Measurements from ENCODE around the gene OPCML. TPM values are rescaled to one million over a fixed set of nuclear protein-coding genes. Genes with fewer than 3 reads are reported as not detected.

OPCML gene
- total RNA-seq, 1 experiment from 2014 or later, result 0.58 TPM

- H3K4me3 ChIP-seq, result no peak overlapping the region
- H3K36me3 ChIP-seq, result no peaks in the 10 kb centered on the region
- DNase-seq (ENCODE audit: low read depth in 1 of 2, low spot score in 2 of 2), result no peak
- H3K27me3 ChIP-seq (replicated peaks), result no peaks in the 10 kb centered on the region
- no peaks in the 10 kb centered on the region for H3K4me1 ChIP-seq (replicated peaks)
- no peaks in the 10 kb centered on the region for H3K9me3 ChIP-seq (replicated peaks)
- no peak overlapping the region for H3K27ac ChIP-seq
Observed at GRCh38 chr11:133047771-133048115, 484.6 kb downstream of the OPCML start.

DNA sequence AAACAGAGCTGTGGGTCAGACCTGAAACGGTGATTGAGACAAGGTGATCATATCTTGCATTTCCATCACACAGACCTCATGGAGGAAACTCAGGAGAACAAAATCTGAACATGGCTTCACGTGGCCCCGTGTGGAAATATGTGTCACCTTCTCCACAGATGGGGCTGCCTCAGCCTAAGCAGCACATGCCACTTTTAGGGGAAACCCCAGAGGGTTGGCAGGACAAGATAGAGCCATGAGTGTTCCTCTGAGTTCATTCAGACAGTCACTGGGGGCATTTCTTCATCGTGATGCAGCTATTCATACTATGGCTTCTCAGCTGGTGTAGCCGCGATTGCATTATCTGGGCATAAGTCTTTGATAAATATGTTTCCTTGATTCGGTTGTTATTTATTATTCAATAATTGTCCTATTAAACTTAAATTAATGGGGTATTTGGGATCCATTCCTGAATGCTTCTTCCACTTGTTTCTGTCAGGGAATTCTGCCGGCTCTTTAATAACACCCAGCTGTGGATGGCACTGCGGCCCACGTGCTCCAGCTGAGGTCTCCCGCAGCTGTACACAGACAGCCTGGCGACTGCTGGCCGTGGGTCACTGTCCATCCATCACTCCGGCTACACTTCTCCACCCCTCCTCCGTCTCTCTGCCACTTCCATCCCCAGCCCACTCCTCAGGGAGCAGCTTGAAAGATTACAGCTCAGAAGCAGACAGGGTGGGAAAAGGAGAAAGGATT lies 485.1 kb downstream of the OPCML start:
- Histone ChIP-seq H3K4me1 (replicated peaks) (no peaks in the 10 kb centered on the region), H3K27ac (no peak overlapping the region), H3K4me3 (no peak overlapping the region), H3K36me3 (no peaks in the 10 kb centered on the region), H3K27me3 (replicated peaks) (no peaks in the 10 kb centered on the region), H3K9me3 (replicated peaks) (no peaks in the 10 kb centered on the region)
- DNase-seq (ENCODE audit: low read depth in 1 of 2, low spot score in 2 of 2), result no peak

DNA sequence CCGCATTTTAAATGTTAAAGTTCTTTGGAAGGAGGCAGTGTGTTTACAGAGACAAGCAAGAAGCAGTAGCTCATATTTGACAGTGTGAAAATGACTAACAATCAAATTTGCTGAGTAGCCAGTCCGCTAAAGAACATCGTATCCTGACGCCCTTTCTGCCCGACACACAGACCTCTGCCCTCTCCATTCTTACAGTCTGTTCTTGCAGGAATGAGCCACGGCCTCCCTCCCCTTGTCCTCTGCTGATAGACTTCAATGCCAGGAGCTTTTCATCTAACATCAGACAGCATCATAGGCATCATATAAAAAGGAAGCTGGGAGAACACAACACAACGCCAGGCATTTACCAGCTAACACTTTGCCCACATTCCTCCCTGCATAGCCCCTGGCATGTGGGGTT lies 486.0 kb downstream of the OPCML start:
- H3K27ac ChIP-seq, result no peak overlapping the region
- H3K4me1 ChIP-seq (replicated peaks), result no peaks in the 10 kb centered on the region
- DNase-seq (ENCODE audit: low read depth in 1 of 2, low spot score in 2 of 2), result no peak

GRCh38 chr11:133041928-133042882 lies 490.1 kb downstream of the OPCML start:
- Histone ChIP-seq H3K36me3 (no peaks in the 10 kb centered on the region), H3K27me3 (replicated peaks) (no peaks in the 10 kb centered on the region), H3K9me3 (replicated peaks) (no peaks in the 10 kb centered on the region), H3K4me3 (no peak overlapping the region), H3K27ac (no peak overlapping the region), H3K4me1 (replicated peaks) (no peaks in the 10 kb centered on the region)
- no peak for DNase-seq (ENCODE audit: low read depth in 1 of 2, low spot score in 2 of 2)

More for the DNA sequence above, 486.0 kb downstream of the OPCML start:
- Histone ChIP-seq H3K4me3 (no peak overlapping the region), H3K36me3 (no peaks in the 10 kb centered on the region), H3K9me3 (replicated peaks) (no peaks in the 10 kb centered on the region), H3K27me3 (replicated peaks) (no peaks in the 10 kb centered on the region)

DNA sequence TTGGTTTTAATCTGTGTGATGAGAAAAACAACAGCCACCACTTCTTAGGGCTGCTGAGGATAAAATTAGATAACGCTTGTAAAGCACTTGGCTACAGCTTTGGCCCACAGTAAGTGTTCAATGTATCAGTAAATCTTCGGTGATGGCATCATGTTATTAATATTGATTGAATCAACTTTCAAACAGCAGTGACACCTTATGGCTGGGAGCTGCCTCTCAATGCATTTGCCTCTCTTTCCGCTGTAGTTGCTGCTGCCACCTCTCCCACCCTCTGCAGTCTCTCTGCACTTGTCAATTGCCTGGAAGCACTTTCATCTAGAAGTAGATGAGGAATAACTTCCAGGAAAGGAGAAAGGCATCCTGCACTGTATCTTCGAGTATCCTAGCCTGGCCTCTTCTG lies 491.1 kb downstream of the OPCML start:
- H3K9me3 ChIP-seq (replicated peaks), result no peaks in the 10 kb centered on the region
- H3K36me3 ChIP-seq, result no peaks in the 10 kb centered on the region
- H3K4me3 ChIP-seq, result no peak overlapping the region
- H3K27ac ChIP-seq, result no peak overlapping the region
- H3K27me3 ChIP-seq (replicated peaks), result no peaks in the 10 kb centered on the region
- no peaks in the 10 kb centered on the region for H3K4me1 ChIP-seq (replicated peaks)
- DNase-seq (ENCODE audit: low read depth in 1 of 2, low spot score in 2 of 2), result no peak

- no peak overlapping the region for H3K4me3 ChIP-seq
- no peak for DNase-seq (ENCODE audit: low read depth in 1 of 2, low spot score in 2 of 2)
- no peaks in the 10 kb centered on the region for H3K9me3 ChIP-seq (replicated peaks)
- H3K27me3 ChIP-seq (replicated peaks), result no peaks in the 10 kb centered on the region
- H3K27ac ChIP-seq, result no peak overlapping the region
- H3K4me1 ChIP-seq (replicated peaks), result no peaks in the 10 kb centered on the region
- H3K36me3 ChIP-seq, result no peaks in the 10 kb centered on the region
Observed at GRCh38 chr11:133040289-133040900, 491.9 kb downstream of the OPCML start.

DNA sequence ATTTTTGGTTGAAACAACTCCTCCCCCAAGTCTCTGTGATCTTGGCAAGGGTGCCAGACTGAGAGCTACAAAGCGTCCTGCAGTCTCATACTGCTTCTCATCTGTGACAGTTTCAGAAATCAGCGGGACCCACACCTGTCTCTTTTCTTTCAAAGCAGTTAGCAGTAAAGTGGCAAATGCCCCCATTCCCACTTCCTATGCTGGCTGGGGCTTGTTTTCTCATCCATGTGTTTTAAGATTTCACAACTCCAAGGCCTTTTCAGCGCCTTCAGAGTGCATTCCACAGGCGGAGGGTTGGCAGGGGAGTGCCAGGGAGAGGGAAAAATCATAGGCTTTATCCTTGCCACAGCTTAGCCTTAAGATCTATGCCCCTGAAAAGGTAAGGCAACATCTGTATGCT lies 493.5 kb downstream of the OPCML start:
- Histone ChIP-seq H3K27me3 (replicated peaks) (no peaks in the 10 kb centered on the region), H3K27ac (no peak overlapping the region), H3K4me3 (no peak overlapping the region), H3K4me1 (replicated peaks) (no peaks in the 10 kb centered on the region), H3K9me3 (replicated peaks) (no peaks in the 10 kb centered on the region), H3K36me3 (no peaks in the 10 kb centered on the region)
- no peak for DNase-seq (ENCODE audit: low read depth in 1 of 2, low spot score in 2 of 2)

GRCh38 chr11:133034929-133035328 lies 497.4 kb downstream of the OPCML start:
- Histone ChIP-seq H3K4me1 (replicated peaks) (no peaks in the 10 kb centered on the region), H3K36me3 (no peaks in the 10 kb centered on the region), H3K9me3 (replicated peaks) (no peaks in the 10 kb centered on the region), H3K4me3 (no peak overlapping the region), H3K27me3 (replicated peaks) (no peaks in the 10 kb centered on the region), H3K27ac (no peak overlapping the region)
- no peak for DNase-seq (ENCODE audit: low read depth in 1 of 2, low spot score in 2 of 2)

DNA sequence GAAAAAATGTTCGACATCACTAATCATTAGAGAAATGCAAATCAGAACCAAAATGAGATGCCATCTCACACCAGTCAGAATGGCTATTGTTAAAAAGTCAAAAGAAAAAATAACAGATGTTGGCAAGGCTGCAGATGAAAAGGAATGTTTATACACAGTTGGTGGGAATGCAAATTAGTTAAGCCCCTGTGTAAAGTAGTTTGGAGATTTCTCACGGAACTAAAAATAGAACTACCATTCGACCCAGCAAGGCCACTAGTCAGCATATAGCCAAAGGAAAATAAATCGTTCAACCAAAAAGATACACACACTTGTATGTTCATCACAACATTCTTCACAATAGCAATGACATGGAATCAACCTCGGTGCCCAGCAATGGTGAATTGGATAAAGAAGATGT lies 503.2 kb downstream of the OPCML start:
- H3K27me3 ChIP-seq (replicated peaks), result no peaks in the 10 kb centered on the region
- H3K36me3 ChIP-seq, result no peaks in the 10 kb centered on the region
- H3K9me3 ChIP-seq (replicated peaks), result no peaks in the 10 kb centered on the region
- H3K27ac ChIP-seq, result no peak overlapping the region
- no peaks in the 10 kb centered on the region for H3K4me1 ChIP-seq (replicated peaks)
- no peak overlapping the region for H3K4me3 ChIP-seq
- no peak for DNase-seq (ENCODE audit: low read depth in 1 of 2, low spot score in 2 of 2)

DNA sequence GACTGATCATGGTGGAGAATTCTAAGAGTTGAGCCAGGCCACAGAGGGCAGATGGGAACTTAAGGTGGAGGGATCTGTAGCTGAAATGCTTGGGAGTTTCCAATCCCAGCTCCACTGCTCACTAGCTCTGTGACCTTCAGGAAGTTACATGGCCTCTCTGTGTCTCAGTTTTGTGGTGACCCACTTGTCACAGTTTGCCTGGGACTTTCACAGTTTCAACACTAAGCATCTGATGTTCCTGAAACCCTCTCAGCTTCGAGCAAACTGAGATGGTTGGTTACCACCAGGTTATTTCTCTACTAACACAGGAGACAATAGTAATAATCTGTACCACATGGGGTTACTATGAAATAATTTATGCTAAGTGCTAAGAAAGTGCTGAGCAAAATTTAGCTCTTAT lies 505.3 kb downstream of the OPCML start:
- no peaks in the 10 kb centered on the region for H3K9me3 ChIP-seq (replicated peaks)
- H3K36me3 ChIP-seq, result no peaks in the 10 kb centered on the region
- no peaks in the 10 kb centered on the region for H3K4me1 ChIP-seq (replicated peaks)
- H3K27ac ChIP-seq, result no peak overlapping the region
- H3K27me3 ChIP-seq (replicated peaks), result no peaks in the 10 kb centered on the region
- H3K4me3 ChIP-seq, result no peak overlapping the region
- no peak for DNase-seq (ENCODE audit: low read depth in 1 of 2, low spot score in 2 of 2)

DNA sequence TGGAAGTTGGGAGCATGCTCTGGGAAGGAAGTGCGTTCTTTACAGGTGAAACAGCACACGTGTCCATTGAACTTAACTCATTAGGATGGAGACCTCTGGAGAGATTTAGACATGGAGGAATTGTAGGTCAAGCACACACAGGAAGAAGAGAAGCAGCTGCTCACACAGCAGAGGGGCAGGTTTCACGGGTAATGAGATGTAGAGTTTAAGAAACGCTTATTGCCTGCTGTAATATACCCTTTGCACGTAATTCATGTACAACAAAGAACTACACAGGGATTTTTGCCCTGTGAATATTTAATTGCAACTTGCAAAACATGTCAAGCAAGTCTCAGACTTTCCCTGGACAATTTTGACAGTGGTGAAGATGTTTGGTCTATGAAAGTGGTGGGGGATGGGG lies 508.0 kb downstream of the OPCML start:
- no peaks in the 10 kb centered on the region for H3K9me3 ChIP-seq (replicated peaks)
- no peaks in the 10 kb centered on the region for H3K27me3 ChIP-seq (replicated peaks)
- DNase-seq (ENCODE audit: low read depth in 1 of 2, low spot score in 2 of 2), result no peak
- no peaks in the 10 kb centered on the region for H3K36me3 ChIP-seq
- no peaks in the 10 kb centered on the region for H3K4me1 ChIP-seq (replicated peaks)
- H3K4me3 ChIP-seq, result no peak overlapping the region
- no peak overlapping the region for H3K27ac ChIP-seq

- no peaks in the 10 kb centered on the region for H3K36me3 ChIP-seq
- H3K4me1 ChIP-seq (replicated peaks), result no peaks in the 10 kb centered on the region
- no peak for DNase-seq (ENCODE audit: low read depth in 1 of 2, low spot score in 2 of 2)
- H3K27me3 ChIP-seq (replicated peaks), result no peaks in the 10 kb centered on the region
- H3K4me3 ChIP-seq, result no peak overlapping the region
- H3K9me3 ChIP-seq (replicated peaks), result no peaks in the 10 kb centered on the region
- no peak overlapping the region for H3K27ac ChIP-seq
Observed at GRCh38 chr11:133023232-133023631, 509.1 kb downstream of the OPCML start.

GRCh38 chr11:133021553-133021952 lies 510.7 kb downstream of the OPCML start:
- Histone ChIP-seq H3K4me3 (no peak overlapping the region), H3K36me3 (no peaks in the 10 kb centered on the region), H3K27me3 (replicated peaks) (no peaks in the 10 kb centered on the region), H3K27ac (no peak overlapping the region), H3K9me3 (replicated peaks) (no peaks in the 10 kb centered on the region), H3K4me1 (replicated peaks) (no peaks in the 10 kb centered on the region)
- no peak for DNase-seq (ENCODE audit: low read depth in 1 of 2, low spot score in 2 of 2)

DNA sequence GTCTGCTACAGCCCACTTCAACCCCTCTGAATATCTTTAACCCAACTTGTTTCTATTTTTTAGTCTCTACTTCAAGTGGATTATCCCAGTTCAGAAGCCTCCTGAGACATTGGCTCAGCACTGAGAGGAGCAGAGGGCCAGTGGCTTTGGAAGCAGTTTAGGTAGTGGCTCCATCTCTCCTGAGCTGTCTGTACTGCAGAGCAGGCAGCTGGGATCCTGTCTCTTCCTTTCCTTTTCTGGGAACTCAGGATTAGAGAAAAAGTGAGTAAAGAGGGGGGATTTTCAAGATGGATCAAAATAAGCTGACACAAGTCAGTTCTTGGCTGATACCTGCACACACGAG lies 512.0 kb downstream of the OPCML start:
- Histone ChIP-seq H3K4me1 (replicated peaks) (no peaks in the 10 kb centered on the region), H3K36me3 (no peaks in the 10 kb centered on the region), H3K27me3 (replicated peaks) (no peaks in the 10 kb centered on the region), H3K4me3 (no peak overlapping the region), H3K9me3 (replicated peaks) (no peaks in the 10 kb centered on the region), H3K27ac (no peak overlapping the region)
- DNase-seq (ENCODE audit: low read depth in 1 of 2, low spot score in 2 of 2), result no peak
